Suprapubic skin (tissue), 3 donors: ENCODE measurements around the gene RPL13.

Experiments
- POLR2AphosphoS5 ChIP-seq, 3 donors: sonication (generic); formaldehyde crosslinking; IDR thresholded peaks; one replicate each; pipeline ENCODE4 v1.6.1; 2017; ENCODE audit warnings: antibody characterized with exemption in 3 of 3
- TF ChIP-seq, protein P1 (sequence below), 2 donors: fragments of 200-600 bp in 1 of 2; fragments of 450-650 bp in 1 of 2; sonication (generic) in 1 of 2; IDR thresholded peaks; one replicate each; pipeline ENCODE4 v1.5.1; 2016 to 2019; ENCODE audit warnings: antibody characterized with exemption in 2 of 2, mild to moderate bottlenecking in 1 of 2, moderate library complexity in 1 of 2

DNA sequence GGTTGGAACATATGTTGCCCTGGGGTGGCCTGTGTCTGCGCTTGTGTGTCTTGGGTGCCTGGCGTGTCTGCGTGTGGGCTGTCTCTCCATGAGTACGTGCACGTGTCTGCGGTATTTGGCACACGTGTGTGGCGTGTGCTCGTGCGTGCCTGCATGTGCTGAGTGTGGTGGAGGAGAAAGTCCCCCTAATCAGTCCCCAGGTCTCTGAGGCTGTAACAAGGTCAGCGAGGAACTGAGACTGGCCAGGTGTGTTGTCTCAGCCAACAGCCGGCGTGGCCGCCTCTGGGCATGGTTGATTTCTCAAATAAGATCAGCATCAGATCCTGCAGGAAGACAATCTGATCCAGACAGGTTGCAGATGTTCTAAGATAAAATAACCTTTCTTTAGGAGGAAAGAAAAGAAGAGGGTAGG, 11.6 kb downstream of the RPL13 start:
- TF ChIP-seq POLR2AphosphoS5 (IDR thresholded peaks at IDR 0.05) = no peak
- TF ChIP-seq, protein P1, sequence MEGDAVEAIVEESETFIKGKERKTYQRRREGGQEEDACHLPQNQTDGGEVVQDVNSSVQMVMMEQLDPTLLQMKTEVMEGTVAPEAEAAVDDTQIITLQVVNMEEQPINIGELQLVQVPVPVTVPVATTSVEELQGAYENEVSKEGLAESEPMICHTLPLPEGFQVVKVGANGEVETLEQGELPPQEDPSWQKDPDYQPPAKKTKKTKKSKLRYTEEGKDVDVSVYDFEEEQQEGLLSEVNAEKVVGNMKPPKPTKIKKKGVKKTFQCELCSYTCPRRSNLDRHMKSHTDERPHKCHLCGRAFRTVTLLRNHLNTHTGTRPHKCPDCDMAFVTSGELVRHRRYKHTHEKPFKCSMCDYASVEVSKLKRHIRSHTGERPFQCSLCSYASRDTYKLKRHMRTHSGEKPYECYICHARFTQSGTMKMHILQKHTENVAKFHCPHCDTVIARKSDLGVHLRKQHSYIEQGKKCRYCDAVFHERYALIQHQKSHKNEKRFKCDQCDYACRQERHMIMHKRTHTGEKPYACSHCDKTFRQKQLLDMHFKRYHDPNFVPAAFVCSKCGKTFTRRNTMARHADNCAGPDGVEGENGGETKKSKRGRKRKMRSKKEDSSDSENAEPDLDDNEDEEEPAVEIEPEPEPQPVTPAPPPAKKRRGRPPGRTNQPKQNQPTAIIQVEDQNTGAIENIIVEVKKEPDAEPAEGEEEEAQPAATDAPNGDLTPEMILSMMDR (IDR thresholded peaks at IDR 0.05) = no peak
